HG02973 (cell line): Measurements from ENCODE around the gene GCDH.
"Not testable (repeated sequence)": the region's sequence is repeated elsewhere in the genome, so short reads cannot be mapped to it uniquely, and the experiment has no call there.

ENCODE experiments used
- ATAC-seq: cut with Tn5 transposase; IDR thresholded peaks from one replicate; pipeline ENCODE4 v1.9.1; 2021; ENCODE audit warnings: moderate library complexity; ENCODE audit not compliant: unreplicated experiment

The GCDH gene

DNA sequence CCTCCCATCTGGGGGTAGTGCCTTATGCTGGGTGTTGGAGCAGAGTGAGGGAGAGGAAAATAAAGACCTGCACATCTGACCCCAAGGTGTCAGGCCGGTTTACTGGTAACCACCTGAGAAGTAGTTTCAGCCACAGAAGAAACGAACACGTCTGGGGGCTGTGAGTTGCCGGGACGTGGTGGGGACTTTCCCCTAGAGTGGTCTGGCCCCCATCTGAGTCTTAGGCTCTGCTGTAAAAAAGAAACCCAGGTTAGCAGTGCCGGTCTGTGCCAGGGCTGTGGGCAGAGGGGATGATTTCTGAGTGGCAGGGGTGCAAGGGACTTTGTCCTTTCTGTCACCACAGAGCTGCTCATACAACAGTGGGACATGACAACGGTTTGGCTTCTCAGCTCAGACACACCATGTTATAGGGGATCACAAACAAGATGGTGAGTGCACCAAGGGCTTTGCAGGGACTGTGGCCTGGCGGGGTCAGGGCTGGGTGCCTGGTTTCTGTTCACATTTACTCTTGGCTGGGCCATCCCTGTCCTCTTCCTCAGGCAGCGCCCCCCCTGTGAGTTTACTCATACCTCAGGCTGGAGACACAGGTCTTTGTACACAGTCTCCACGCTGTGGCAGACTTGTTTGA, 9.0 kb downstream of the GCDH start:
- peak; percentile 68 for ATAC-seq

DNA sequence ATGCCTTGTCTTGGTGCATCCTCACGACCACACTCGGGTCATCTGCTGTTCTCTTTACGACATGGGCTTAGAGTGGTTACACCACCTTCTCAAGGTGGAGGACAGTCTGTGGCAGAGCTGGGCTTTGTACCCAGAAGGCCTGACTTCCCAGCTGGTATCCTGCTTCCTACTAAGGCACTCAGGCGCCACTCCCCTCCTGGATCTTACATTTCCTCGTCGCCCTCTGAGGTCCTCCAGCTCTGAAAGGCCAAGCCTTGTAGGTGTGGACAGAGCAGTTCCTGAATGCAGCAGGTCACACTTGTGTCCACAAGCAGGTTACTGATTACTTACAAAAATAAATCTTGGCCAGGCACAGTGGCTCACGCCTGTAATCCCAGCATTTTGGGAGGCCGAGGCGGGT, 16.2 kb downstream of the GCDH start:
- ATAC-seq: no peak

DNA sequence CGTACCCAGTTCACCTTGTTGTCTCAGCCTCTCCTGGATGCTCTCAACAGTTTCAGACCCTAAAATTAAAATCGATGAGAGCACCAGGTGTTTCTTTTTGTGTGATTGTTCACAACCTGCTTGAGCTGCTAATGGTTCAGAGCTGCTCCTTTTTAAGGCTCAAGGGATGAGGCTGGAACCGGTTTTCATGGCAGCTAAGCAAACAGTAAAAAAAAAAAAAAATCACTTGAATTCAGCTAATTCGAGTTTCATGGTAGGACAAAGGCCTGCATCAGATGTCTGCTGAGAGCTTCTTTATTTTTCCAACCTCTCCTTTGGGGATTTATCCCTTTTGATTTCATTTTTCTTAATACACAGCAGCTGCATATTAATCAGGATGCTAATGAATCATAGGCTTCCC, 21.6 kb downstream of the GCDH start:
- ATAC-seq: no peak

GRCh38 chr19:12913011-12913561, 22.1 kb downstream of the GCDH start:
- no peak for ATAC-seq

DNA sequence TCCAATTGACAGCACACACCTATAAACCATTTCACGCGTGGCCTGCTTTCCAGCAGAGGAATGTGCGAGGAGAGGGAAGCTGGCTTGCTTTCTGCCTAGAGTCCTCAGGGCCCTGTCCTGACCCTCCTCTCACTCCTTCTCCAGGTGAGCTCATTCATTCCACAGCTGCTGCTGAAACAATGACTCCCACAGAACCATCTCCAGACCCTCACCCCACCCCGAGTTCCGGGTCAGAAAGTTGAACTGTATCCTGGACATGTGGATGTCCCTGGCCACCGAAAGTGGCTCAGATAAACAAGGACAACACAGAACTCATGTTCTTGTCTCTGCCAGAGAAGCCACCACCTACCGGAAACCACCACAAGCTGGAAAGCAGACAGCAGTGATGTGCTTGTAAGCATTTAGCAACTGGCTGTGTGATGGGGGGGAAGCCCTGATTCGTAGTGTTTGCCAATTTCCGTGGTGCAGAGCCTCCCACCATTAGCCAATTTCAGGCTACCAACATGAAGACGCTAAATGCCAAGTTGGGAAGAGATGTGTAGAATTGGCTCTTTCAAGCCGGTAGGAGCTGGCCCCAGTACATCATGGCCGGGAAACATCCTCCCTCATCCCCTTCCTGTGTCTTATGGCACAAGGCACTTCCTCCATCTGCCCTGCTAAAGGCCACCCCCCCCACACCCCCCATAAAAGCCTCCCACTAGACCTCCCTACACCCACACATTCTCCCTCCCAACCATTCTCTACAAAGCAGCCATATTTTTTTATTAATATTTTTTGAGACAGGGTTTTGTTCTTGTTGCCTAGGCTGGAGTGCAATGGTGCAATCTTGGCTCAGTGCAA, 23.1 kb downstream of the GCDH start:
- ATAC-seq: no peak

DNA sequence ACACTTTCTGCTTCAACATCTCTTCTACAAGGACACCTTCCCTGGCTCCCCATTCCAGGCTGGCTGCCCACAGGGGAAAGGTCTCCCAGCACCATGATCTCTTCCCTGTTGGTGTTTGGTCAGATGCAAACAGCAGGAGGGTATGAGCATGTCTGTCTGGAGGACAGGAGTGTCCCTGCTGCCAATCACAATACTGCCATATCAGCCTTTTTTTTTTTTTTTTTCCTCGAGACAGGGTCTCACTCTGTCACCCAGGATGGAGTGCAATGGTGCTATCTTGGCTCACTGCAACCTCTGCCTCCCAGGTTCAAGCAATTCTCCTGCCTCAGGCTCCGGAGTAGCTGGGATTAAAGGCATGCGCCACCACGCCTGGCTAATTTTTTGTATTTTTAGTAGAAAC, 24.9 kb downstream of the GCDH start:
- ATAC-seq: not testable (repeated sequence)

GRCh38 chr19:12918253-12918652, 27.3 kb downstream of the GCDH start:
- ATAC-seq: no peak

- ATAC-seq: no peak
These were observed 30.1 kb downstream of the GCDH start for GRCh38 chr19:12921047-12921446.

DNA sequence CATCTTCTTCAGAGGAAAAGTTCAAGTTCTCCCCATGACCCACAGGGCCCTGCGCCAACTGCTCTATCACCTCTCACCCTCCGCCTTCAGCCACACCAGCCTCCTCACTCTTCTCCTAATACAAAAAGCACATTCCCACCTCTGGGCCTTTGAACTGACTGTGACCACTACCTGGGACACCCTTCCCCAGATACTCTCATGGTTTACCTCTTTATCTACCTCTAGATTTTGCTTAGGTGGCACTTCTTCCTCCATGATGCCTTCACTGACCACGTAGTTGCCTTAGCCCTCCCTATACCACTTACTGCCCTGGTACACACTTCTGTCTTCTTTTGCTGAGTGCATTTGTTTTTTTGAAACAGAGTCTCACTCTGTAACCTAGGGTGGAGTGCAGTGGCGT, 32.0 kb downstream of the GCDH start:
- ATAC-seq: no peak

DNA sequence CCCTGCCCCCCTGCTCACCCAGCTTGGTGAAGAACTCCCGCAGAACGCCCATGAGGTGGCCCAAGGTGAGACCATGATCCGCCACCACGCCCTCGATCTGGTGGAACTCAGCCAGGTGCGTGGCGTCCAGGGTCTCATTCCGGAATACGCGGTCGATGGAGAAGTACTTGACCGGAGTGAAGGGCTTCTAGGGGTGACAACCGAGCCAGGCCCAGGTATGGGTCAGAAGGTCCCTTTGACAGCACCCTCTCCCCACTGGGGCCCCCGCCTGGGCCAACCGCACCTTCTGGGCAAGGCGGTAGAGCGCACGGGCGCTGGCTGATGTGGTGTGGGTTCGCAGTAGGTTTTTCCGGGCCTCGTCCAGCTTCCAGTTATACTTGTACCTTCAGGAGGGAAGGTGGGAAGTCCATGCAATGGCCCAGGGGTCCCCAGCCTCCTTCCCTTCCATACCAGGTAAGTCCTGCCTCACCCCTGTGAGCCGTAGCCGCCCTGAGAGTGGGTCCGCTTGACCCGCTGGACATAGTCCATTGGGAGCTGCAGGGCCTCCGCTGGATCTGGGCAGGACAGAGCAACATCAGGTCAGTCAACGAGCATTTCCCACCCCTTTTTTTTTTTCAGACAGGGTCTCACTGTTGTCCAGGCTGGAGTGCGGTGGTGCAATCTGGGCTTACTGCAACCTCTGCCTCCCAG, 33.8 kb downstream of the GCDH start:
- ATAC-seq: no peak

DNA sequence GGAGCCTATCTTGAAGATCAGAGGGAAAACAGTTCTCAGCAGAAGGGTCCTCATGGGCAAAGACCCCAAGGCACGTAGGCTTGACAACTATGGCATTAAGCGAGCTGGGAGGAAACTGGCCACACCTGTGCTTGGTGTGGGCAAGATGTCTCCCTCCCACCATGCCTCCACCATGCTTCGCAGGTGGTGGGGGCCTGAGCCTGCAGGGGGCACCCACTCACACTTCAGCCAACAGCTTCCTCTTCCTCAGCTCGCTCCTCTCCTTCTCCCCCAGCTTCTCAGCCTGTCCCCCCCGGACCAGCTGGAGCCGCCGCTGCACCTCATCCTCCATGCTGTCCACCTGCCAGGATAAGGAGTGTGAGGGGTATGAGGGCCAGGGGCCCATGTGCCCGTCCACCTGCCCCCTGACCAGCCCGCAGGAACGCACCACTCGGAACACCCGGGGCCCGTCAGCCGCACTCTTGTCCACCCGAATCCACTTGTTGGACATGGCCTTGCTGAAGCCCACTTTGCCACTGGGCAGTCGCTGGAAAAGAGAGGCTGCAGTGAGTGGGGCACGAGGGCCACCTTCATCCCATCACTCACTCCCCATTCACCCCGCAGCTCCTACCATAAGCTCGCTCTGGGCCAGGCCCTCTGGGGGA, 39.2 kb downstream of the GCDH start:
- no peak for ATAC-seq

GRCh38 chr19:12932392-12933286, 41.7 kb downstream of the GCDH start:
- no peak for ATAC-seq

GRCh38 chr19:12933287-12934072, 42.5 kb downstream of the GCDH start, which contains the start of gene FARSA:
FARSA (minus strand) TSS chr19:12933711; CDS start chr19:12933696, 15 bp downstream.
- no peak for ATAC-seq

- no peak for ATAC-seq
These were observed 44.1 kb downstream of the GCDH start for GRCh38 chr19:12935071-12935470.

- ATAC-seq: no peak
These were observed 45.6 kb downstream of the GCDH start for GRCh38 chr19:12936582-12936981.

DNA sequence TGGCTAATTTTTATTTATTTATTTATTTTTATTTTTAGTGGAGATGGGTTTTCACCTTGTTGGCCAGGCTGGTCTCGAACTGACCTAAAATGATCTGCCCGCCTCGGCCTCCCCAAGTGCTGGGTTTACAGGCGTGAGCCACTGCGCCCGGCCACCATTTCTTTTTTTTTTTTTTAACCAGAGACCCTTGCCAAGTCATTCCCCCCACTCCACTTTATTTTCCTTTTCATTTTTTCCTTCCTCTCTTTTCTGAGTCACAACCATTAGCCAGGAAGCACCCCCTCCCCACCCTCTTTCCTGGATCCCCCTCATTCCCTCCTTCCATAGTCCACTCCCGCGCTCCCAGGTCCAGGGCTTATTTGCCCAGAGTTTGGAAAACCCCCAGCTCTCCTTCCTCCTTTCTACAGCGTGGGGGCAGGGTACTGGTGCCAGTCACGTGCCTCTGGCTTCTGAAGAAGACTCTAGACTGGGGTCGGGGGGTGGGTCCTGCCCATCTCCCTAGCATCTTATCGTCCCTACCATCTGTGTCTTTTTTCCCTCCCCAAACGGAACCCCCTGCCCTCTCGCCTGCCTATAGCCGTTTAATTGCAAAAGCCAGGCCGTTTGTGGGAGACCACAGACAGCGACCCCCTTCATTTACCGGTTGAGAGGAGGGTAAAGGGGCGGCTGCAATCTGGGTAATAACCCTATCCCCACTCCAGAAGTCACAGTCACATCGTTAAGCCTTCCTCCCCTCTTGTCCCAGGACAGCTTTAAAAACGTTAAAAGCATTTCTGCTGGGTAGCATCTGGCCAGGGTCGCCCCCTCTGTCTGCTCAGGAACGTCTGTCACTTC, 46.4 kb downstream of the GCDH start:
- no peak for ATAC-seq

DNA sequence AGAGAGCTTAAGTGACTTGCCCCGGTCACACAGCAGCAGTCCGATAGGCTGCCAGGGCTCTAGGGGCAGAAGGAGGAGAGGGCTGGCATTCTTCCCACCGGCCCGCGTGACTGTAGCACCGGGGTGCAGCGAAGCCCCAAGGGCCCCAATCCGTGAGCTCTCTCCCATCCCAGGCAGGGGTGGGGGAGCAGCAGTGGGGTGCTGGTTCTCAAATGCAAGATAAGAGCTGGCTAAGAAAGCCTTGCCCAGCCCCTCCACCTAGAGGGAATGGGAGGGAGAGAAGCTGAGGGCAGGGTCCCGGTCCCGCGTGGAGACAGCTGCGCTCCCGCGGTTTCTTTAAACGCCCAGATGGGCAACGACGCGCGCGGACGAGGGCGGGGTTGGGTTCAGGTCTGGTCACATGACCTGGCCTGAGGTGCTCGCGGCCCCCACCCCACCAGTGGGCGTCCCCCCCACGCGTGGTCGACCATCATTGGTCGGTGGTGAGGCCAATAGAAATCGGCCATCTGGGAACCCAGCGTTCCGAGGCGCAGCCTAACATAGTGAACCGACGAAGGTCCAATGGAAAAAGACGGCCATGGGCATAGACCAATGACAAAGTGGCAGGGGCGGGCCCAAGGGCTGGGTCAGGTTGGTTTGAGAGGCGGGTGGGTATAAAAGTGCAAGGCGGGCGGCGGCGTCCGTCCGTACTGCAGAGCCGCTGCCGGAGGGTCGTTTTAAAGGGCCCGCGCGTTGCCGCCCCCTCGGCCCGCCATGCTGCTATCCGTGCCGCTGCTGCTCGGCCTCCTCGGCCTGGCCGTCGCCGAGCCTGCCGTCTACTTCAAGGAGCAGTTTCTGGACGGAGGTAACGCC, 47.2 kb downstream of the GCDH start, which contains the start of gene CALR:
CALR (plus strand) TSS at position 683 of the 852 bp plus-strand sequence; CDS start at position 754, 71 bp downstream.
- peak; percentile 76 for ATAC-seq
